HCT116 (cell line): ENCODE measurements around the gene PCSK9. TPM values are rescaled to one million over a fixed set of nuclear protein-coding genes. Genes with fewer than 3 reads are reported as not detected.

ENCODE experiments used
- ATAC-seq: fragments of 200-7000 bp; cut with Tn5 transposase; 2 replicates; pipeline ENCODE4 v1.9.1; 2020; ENCODE audit warnings: mild to moderate bottlenecking, moderate library complexity
- BruUV-seq: library from RNA; stranded (reverse); fragments of 400-500 nt; replicated peaks from 2 replicates; lab custom pipeline; 2021; lab: Mats Ljungman, UMichigan
- CTCF ChIA-PET: fragments of 300-600 bp; sonication (Branson Sonifier 250); formaldehyde crosslinking; loops from one replicate; lab custom pipeline; 2021; ENCODE audit warnings: antibody characterized with exemption; lab: Charles Lee
- POLR2A ChIA-PET: fragments of 300-600, 350-600 bp; sonication (Branson Sonifier 250); formaldehyde crosslinking; loops from one replicate; lab custom pipeline; 2021; ENCODE audit warnings: antibody characterized with exemption; lab: Charles Lee
- RAD21 ChIA-PET, 2 experiments: fragments of 300-600 bp; sonication (Branson Sonifier 250); formaldehyde crosslinking; loops; one replicate each; lab custom pipeline; 2023; ENCODE audit warnings: low total read pairs in 2 of 2; ENCODE audit not compliant: uncharacterized antibody in 2 of 2, unreplicated experiment in 2 of 2, low non-redundant PET in 1 of 2; lab: Charles Lee
- DNase-seq: peaks from one replicate; pipeline ENCODE4 v3.0.0-alpha.2; 2010; ENCODE audit warnings: low read depth, low spot score
- H2AFZ ChIP-seq: fragments of 200-600 bp; shearing (Covaris generic), sonication (generic); 2 replicates; pipeline ENCODE4 v1.6.1; 2017; ENCODE audit warnings: low read depth, mixed run types, mixed read lengths, antibody characterized with exemption, low read length; ENCODE audit not compliant: poor library complexity, severe bottlenecking
- H3K27ac ChIP-seq: 2 replicates; pipeline ENCODE4 v1.5.1; 2012; ENCODE audit warnings: low read depth, low read length
- H3K27me3 ChIP-seq: fragments of 200-600 bp; sonication (generic); 2 replicates; pipeline ENCODE4 v1.6.1; 2016; ENCODE audit warnings: mixed run types, low read length, mixed read lengths; ENCODE audit not compliant: insufficient read depth
- H3K36me3 ChIP-seq, 2 experiments: fragments of 200-500 bp in 1 of 2; fragments of 200-600 bp in 1 of 2; sonication (Bioruptor generic) in 1 of 2; sonication (generic) in 1 of 2; 2 replicates each; pipeline versions ENCODE4 v1.5.1 to v1.6.1; 2014 to 2016; ENCODE audit warnings: low read length in 2 of 2, inconsistent platforms in 1 of 2, mixed read lengths in 1 of 2, mixed run types in 1 of 2; ENCODE audit not compliant: insufficient read depth in 2 of 2, control insufficient read depth in 1 of 2
- H3K4me1 ChIP-seq, 2 experiments: fragments of 200-600 bp in 1 of 2; sonication (generic) in 1 of 2; 2 replicates each; pipeline versions ENCODE4 v1.5.1 to v1.6.1; 2012 to 2017; ENCODE audit warnings: low read length in 2 of 2, inconsistent platforms in 1 of 2, mild to moderate bottlenecking in 1 of 2, mixed read lengths in 1 of 2, mixed run types in 1 of 2, moderate library complexity in 1 of 2; ENCODE audit not compliant: insufficient read depth in 2 of 2, control insufficient read depth in 1 of 2
- H3K4me2 ChIP-seq: fragments of 200-600 bp; sonication (generic); 2 replicates; pipeline ENCODE4 v1.6.1; 2017; ENCODE audit warnings: mixed run types, low read length, mixed read lengths
- H3K4me3 ChIP-seq, 2 experiments: fragments of 200-600 bp in 1 of 2; sonication (generic) in 1 of 2; replicated peaks in 1 of 2; 2 replicates each; pipeline ENCODE4 v1.5.1; 2011 to 2016; ENCODE audit warnings: low read length in 2 of 2, control low read depth in 1 of 2, low read depth in 1 of 2, mild to moderate bottlenecking in 1 of 2, mixed read lengths in 1 of 2, mixed run types in 1 of 2
- H3K79me2 ChIP-seq: fragments of 200-600 bp; sonication (generic); 2 replicates; pipeline ENCODE4 v1.6.1; 2017; ENCODE audit warnings: mild to moderate bottlenecking, mixed run types, low read length, moderate library complexity, mixed read lengths; ENCODE audit not compliant: insufficient read depth
- H3K9ac ChIP-seq: fragments of 200-600 bp; sonication (generic); 2 replicates; pipeline ENCODE4 v1.6.1; 2016; ENCODE audit warnings: low read length, mixed read lengths
- H3K9me2 ChIP-seq: fragments of 200-600 bp; sonication (generic), shearing (Covaris generic); 2 replicates; pipeline ENCODE4 v1.6.1; 2017; ENCODE audit warnings: mixed run types, mild to moderate bottlenecking, moderate library complexity; ENCODE audit not compliant: insufficient read depth
- H3K9me3 ChIP-seq, 2 experiments: fragments of 200-500 bp in 1 of 2; fragments of 200-600 bp in 1 of 2; sonication (Bioruptor generic) in 1 of 2; sonication (generic) in 1 of 2; 2 replicates each; pipeline ENCODE4 v1.6.1; 2014 to 2017; ENCODE audit warnings: low read length in 2 of 2, mixed read lengths in 2 of 2, inconsistent platforms in 1 of 2, low read depth in 1 of 2, mild to moderate bottlenecking in 1 of 2, mixed run types in 1 of 2, moderate library complexity in 1 of 2; ENCODE audit not compliant: control insufficient read depth in 1 of 2, insufficient read depth in 1 of 2
- H4K20me1 ChIP-seq: fragments of 200-600 bp; sonication (generic), shearing (Covaris generic); 2 replicates; pipeline ENCODE4 v1.6.1; 2017; ENCODE audit warnings: mixed run types, mild to moderate bottlenecking, moderate library complexity; ENCODE audit not compliant: insufficient read depth
- ATF3 ChIP-seq: IDR thresholded peaks from 2 replicates; pipeline ENCODE4 v1.6.1; 2012
- CEBPB ChIP-seq: IDR thresholded peaks from 2 replicates; pipeline ENCODE4 v1.6.1; 2012; ENCODE audit warnings: low read depth
- CTCF ChIP-seq, 3 experiments: fragments of 200-600 bp in 1 of 3; sonication (generic) in 1 of 3; IDR thresholded peaks in 2 of 3; conservative IDR thresholded peaks in 1 of 3; 2 replicates each; pipeline ENCODE4 v1.5.1; 2012 to 2017; ENCODE audit warnings: low read depth in 2 of 3, low read length in 2 of 3, antibody characterized with exemption in 1 of 3, borderline replicate concordance in 1 of 3, control low read depth in 1 of 3, mild to moderate bottlenecking in 1 of 3, mixed read lengths in 1 of 3, mixed run types in 1 of 3, moderate library complexity in 1 of 3; ENCODE audit not compliant: insufficient read depth in 1 of 3
- EGR1 ChIP-seq: IDR thresholded peaks from 2 replicates; pipeline ENCODE4 v1.6.1; 2012; ENCODE audit warnings: low read depth
- EZH2 ChIP-seq: fragments of 200-600 bp; sonication (generic); IDR thresholded peaks from 2 replicates; pipeline ENCODE4 v1.6.1; 2017; ENCODE audit warnings: antibody characterized with exemption, mixed run types
- FOSL1 ChIP-seq: IDR thresholded peaks from 2 replicates; pipeline ENCODE4 v1.6.1; 2012; ENCODE audit warnings: low read depth
- JUND ChIP-seq: IDR thresholded peaks from 2 replicates; pipeline ENCODE4 v1.6.1; 2012
- MAX ChIP-seq: IDR thresholded peaks from 2 replicates; pipeline ENCODE4 v1.6.1; 2012
- POLR2A ChIP-seq: IDR thresholded peaks from 2 replicates; pipeline ENCODE4 v1.7.0; 2011; ENCODE audit warnings: borderline replicate concordance; ENCODE audit not compliant: insufficient read depth, insufficient read length; ENCODE audit errors: extremely low read depth
- SIN3A ChIP-seq: IDR thresholded peaks from 2 replicates; pipeline ENCODE4 v1.6.1; 2012; ENCODE audit warnings: low read depth
- SP1 ChIP-seq: IDR thresholded peaks from 2 replicates; pipeline ENCODE4 v1.6.1; 2012; ENCODE audit warnings: low read depth
- SRF ChIP-seq: IDR thresholded peaks from 2 replicates; pipeline ENCODE4 v1.6.1; 2012; ENCODE audit warnings: low read depth
- ZFX ChIP-seq: fragments of 450-650 bp; IDR thresholded peaks from 2 replicates; pipeline ENCODE4 v1.6.1; 2017
- ZNF274 ChIP-seq: fragments of 200-500 bp; sonication (Bioruptor generic); IDR thresholded peaks from 2 replicates; pipeline ENCODE4 v1.6.1; 2014; ENCODE audit warnings: mild to moderate bottlenecking, low read depth, low read length, inconsistent platforms
- intact Hi-C: fragments of 100-400 bp; cut with micrococcal nuclease; formaldehyde crosslinking; loops from 2 replicates; pipeline ENCODE4 v1.10.0; 2022
- total RNA-seq: library from RNA; stranded (reverse); gene quantifications from one replicate; pipeline ENCODE4 v1.2.1, GENCODE V29; 2021; ENCODE audit not compliant: unreplicated experiment

The PCSK9 gene
- total RNA-seq, 1 experiment from 2014 or later = 39.6 TPM

- no TSS peak for BruUV-seq
- H3K79me2 ChIP-seq = no peaks in the 10 kb centered on the region
- H3K4me3 ChIP-seq = no peak overlapping the region
- no peak overlapping the region for H3K9ac ChIP-seq
- no peak overlapping the region for H3K4me2 ChIP-seq
- H3K9me3 ChIP-seq = no peaks in the 10 kb centered on the region
- TF ChIP-seq POLR2A = no peak
- ChIA-PET POLR2A (no interaction called here), RAD21 (no interaction called here), CTCF (no interaction called here)
- DNase-seq (no peak), ATAC-seq (no peak)
- no peaks in the 10 kb centered on the region for H3K27me3 ChIP-seq
- H3K4me1 ChIP-seq = peaks cover 0 to 5% of the 10 kb centered on the region in 2 experiments; a peak in 1 of 4 replicates
- intact Hi-C loops = no loop called here
- no peak overlapping the region for H3K27ac ChIP-seq
- peaks cover 0 to 13% of the 10 kb centered on the region in 2 experiments; a peak in 2 of 4 replicates for H3K36me3 ChIP-seq
- H3K9me2 ChIP-seq = no peaks in the 10 kb centered on the region
- no peaks in the 10 kb centered on the region for H4K20me1 ChIP-seq
- H2AFZ ChIP-seq = no peak overlapping the region
These were observed 21.8 kb downstream of the PCSK9 start for GRCh38 chr1:55061000-55061705.

- ATAC-seq (no peak), DNase-seq (no peak)
- Histone ChIP-seq H3K27ac (no peak overlapping the region), H3K9ac (no peak overlapping the region), H3K79me2 (no peaks in the 10 kb centered on the region), H3K9me2 (no peaks in the 10 kb centered on the region), H4K20me1 (no peaks in the 10 kb centered on the region), H3K36me3 (peaks cover 0 to 13% of the 10 kb centered on the region in 2 experiments; a peak in 2 of 4 replicates), H3K4me1 (peaks cover 0 to 5% of the 10 kb centered on the region in 2 experiments; a peak in 1 of 4 replicates), H2AFZ (no peak overlapping the region), H3K4me2 (no peak overlapping the region), H3K9me3 (no peaks in the 10 kb centered on the region), H3K4me3 (no peak overlapping the region), H3K27me3 (no peaks in the 10 kb centered on the region)
- CTCF ChIA-PET = no interaction called here
- intact Hi-C loops = no loop called here
- TF ChIP-seq SIN3A (no peak), ZNF274 (no peak), MAX (no peak), EZH2 (no peak), FOSL1 (no peak), JUND (no peak), ZFX (no peak), CEBPB (no peak), SP1 (no peak), EGR1 (no peak), ATF3 (no peak), SRF (no peak), CTCF (IDR thresholded peaks at IDR 0.05 in 2 of 3, conservative IDR thresholded peaks at IDR 0.05 in 1 of 3; ENCODE audit: borderline replicate concordance in 1 of 3, insufficient read depth in 1 of 3, low read depth in 2 of 3, low read length in 2 of 3) (no peak)
- BruUV-seq = no TSS peak
- RAD21 ChIA-PET = no interaction called here
- POLR2A ChIA-PET = no interaction called here
These were observed 22.5 kb downstream of the PCSK9 start for GRCh38 chr1:55061706-55062321.
